Naive thymus-derived CD4-positive, alpha-beta T cell (primary cell): ENCODE measurements around the gene SUN3. TPM values are rescaled to one million over a fixed set of nuclear protein-coding genes. Genes with fewer than 3 reads are reported as not detected.

Source experiments
- ATAC-seq: fragments of 150-1000 bp; cut with Tn5 transposase; 2 replicates; pipeline ENCODE4 v1.10.0; 2021; ENCODE audit warnings: mild to moderate bottlenecking, moderate library complexity
- CTCF ChIA-PET: fragments of 350-600 bp; sonication (Branson Sonifier 250); formaldehyde crosslinking; loops from one replicate; lab custom pipeline; 2021; ENCODE audit warnings: antibody characterized with exemption; lab: Charles Lee
- POLR2A ChIA-PET: fragments of 350-600 bp; sonication (Branson Sonifier 250); formaldehyde crosslinking; loops from one replicate; lab custom pipeline; 2021; ENCODE audit warnings: antibody characterized with exemption, inconsistent platforms; lab: Charles Lee
- DNase-seq, 9 donors: peaks; one replicate each; pipeline versions ENCODE4 v3.0.0 to v3.0.0-alpha.2; 2020 to 2022; ENCODE audit warnings: mixed read lengths in 1 of 9
- H3K27ac ChIP-seq: one replicate; pipeline ENCODE4 v1.7.0; 2013; ENCODE audit warnings: mild to moderate bottlenecking, low read depth, low read length, moderate library complexity
- H3K27me3 ChIP-seq, 2 donors: one replicate each; pipeline ENCODE4 v1.7.0; 2013; ENCODE audit warnings: low read length in 2 of 2, mild to moderate bottlenecking in 2 of 2, moderate library complexity in 2 of 2; ENCODE audit not compliant: control insufficient read depth in 2 of 2, insufficient read depth in 2 of 2
- H3K36me3 ChIP-seq, 3 experiments: 1 replicate in 2 of 3; 2 replicates in 1 of 3; pipeline ENCODE4 v1.7.0; 2013; ENCODE audit warnings: low read length in 3 of 3, mild to moderate bottlenecking in 3 of 3, moderate library complexity in 1 of 3; ENCODE audit not compliant: insufficient read depth in 3 of 3, control insufficient read depth in 2 of 3
- H3K4me1 ChIP-seq, 2 donors: one replicate each; pipeline ENCODE4 v1.7.0; 2013; ENCODE audit warnings: low read length in 2 of 2, mild to moderate bottlenecking in 2 of 2, moderate library complexity in 1 of 2; ENCODE audit not compliant: control insufficient read depth in 2 of 2, insufficient read depth in 2 of 2
- H3K4me3 ChIP-seq: 2 replicates; pipeline ENCODE4 v1.7.0; 2013; ENCODE audit warnings: mild to moderate bottlenecking, low read length
- H3K9me3 ChIP-seq, 3 experiments: 1 replicate in 2 of 3; 2 replicates in 1 of 3; pipeline ENCODE4 v1.7.0; 2013; ENCODE audit warnings: low read length in 3 of 3; ENCODE audit not compliant: control insufficient read depth in 2 of 3
- H3K27ac Mint-ChIP-seq, 9 donors: one replicate each; pipeline ENCODE4 v1.8.0; 2020 to 2022; ENCODE audit warnings: mixed read lengths in 9 of 9, mild to moderate bottlenecking in 8 of 9, moderate library complexity in 5 of 9, inconsistent platforms in 2 of 9
- H3K27me3 Mint-ChIP-seq, 5 donors: one replicate each; pipeline ENCODE4 v1.8.0; 2021 to 2022; ENCODE audit warnings: mixed read lengths in 5 of 5, mild to moderate bottlenecking in 1 of 5
- H3K36me3 Mint-ChIP-seq, 5 donors: one replicate each; pipeline ENCODE4 v1.8.0; 2020 to 2022; ENCODE audit warnings: mixed read lengths in 5 of 5, mild to moderate bottlenecking in 3 of 5, inconsistent platforms in 1 of 5
- H3K4me1 Mint-ChIP-seq, 7 donors: one replicate each; pipeline ENCODE4 v1.8.0; 2020 to 2022; ENCODE audit warnings: mixed read lengths in 7 of 7, mild to moderate bottlenecking in 3 of 7, inconsistent platforms in 1 of 7
- H3K4me3 Mint-ChIP-seq, 10 donors: one replicate each; pipeline ENCODE4 v1.8.0; 2020 to 2022; ENCODE audit warnings: mild to moderate bottlenecking in 10 of 10, mixed read lengths in 10 of 10, moderate library complexity in 6 of 10, inconsistent platforms in 2 of 10
- H3K9me3 Mint-ChIP-seq, 11 donors: one replicate each; pipeline ENCODE4 v1.8.0; 2020 to 2022; ENCODE audit warnings: mixed read lengths in 11 of 11, mild to moderate bottlenecking in 4 of 11, inconsistent platforms in 1 of 11, moderate library complexity in 1 of 11
- intact Hi-C, 2 donors: fragments of 100-400 bp; cut with micrococcal nuclease; formaldehyde crosslinking; loops; one replicate each; pipeline ENCODE4 v1.15.1; 2023
- polyA plus RNA-seq, 2 donors: library from polyadenylated mRNA; unstranded; fragments of 300-500 nt; fragmentation: Illumina TruSeq; gene quantifications; one replicate each; pipeline ENCODE4 v1.2.3, GENCODE V29; 2021
- total RNA-seq, 6 experiments: library from RNA in 5 of 6; stranded (reverse) in 5 of 6; gene quantifications; 1 replicate in 5 of 6; 2 replicates in 1 of 6; pipeline ENCODE4 v1.2.3 and lab custom pipeline; 2021 to 2026

The SUN3 gene
- total and polyA plus RNA-seq, 7 experiments from 2014 or later = 0.53 to 2.7 (median 1.2) TPM; not detected in 3

- no peak overlapping the region for H3K4me3 Mint-ChIP-seq
- Histone ChIP-seq H3K36me3 (no peaks in the 10 kb centered on the region), H3K27me3 (no peaks in the 10 kb centered on the region), H3K4me3 (no peak overlapping the region), H3K9me3 (no peaks in the 10 kb centered on the region), H3K27ac (no peak overlapping the region), H3K4me1 (no peaks in the 10 kb centered on the region)
- no peak overlapping the region for H3K27ac Mint-ChIP-seq
- intact Hi-C loops = loop anchor here (10.0 kb wide), 3 partner anchors 774 to 1264 kb away; no protein-coding TSS in a partner anchor
- no peaks in the 10 kb centered on the region for H3K36me3 Mint-ChIP-seq
- no peaks in the 10 kb centered on the region for H3K27me3 Mint-ChIP-seq
- ChIA-PET CTCF (interaction anchor here (0.9 kb wide), 1 partner anchor 192 kb away, joined by 3 read pairs; no protein-coding TSS in a partner anchor), POLR2A (no interaction called here)
- ATAC-seq (no peak), DNase-seq (no peak)
- H3K4me1 Mint-ChIP-seq = peaks cover 0 to 10% (median 0%) of the 10 kb centered on the region in 7 donors
- no peaks in the 10 kb centered on the region for H3K9me3 Mint-ChIP-seq
These were observed 88.6 kb downstream of the SUN3 start for GRCh38 chr7:47940088-47941013.

GRCh38 chr7:47939425-47940036, 89.4 kb downstream of the SUN3 start:
- Histone ChIP-seq H3K4me3 (no peak overlapping the region), H3K27me3 (no peaks in the 10 kb centered on the region), H3K9me3 (no peaks in the 10 kb centered on the region), H3K36me3 (no peaks in the 10 kb centered on the region), H3K4me1 (no peaks in the 10 kb centered on the region), H3K27ac (no peak overlapping the region)
- Mint-ChIP-seq H3K9me3 (no peaks in the 10 kb centered on the region), H3K27ac (no peak overlapping the region), H3K4me3 (no peak overlapping the region), H3K27me3 (no peaks in the 10 kb centered on the region), H3K36me3 (no peaks in the 10 kb centered on the region), H3K4me1 (peaks cover 0 to 10% (median 0%) of the 10 kb centered on the region in 7 donors)
- POLR2A ChIA-PET = no interaction called here
- CTCF ChIA-PET = interaction anchor here (0.9 kb wide), 1 partner anchor 193 kb away, joined by 3 read pairs; no protein-coding TSS in a partner anchor
- ATAC-seq (no peak), DNase-seq (no peak)
- intact Hi-C loops = loop anchor here (10.0 kb wide), 3 partner anchors 775 to 1265 kb away; no protein-coding TSS in a partner anchor

GRCh38 chr7:47938574-47939165, 90.2 kb downstream of the SUN3 start:
- no peak for ATAC-seq
- H3K27me3 Mint-ChIP-seq = no peaks in the 10 kb centered on the region
- Histone ChIP-seq H3K36me3 (no peaks in the 10 kb centered on the region), H3K27ac (no peak overlapping the region), H3K27me3 (no peaks in the 10 kb centered on the region), H3K9me3 (no peaks in the 10 kb centered on the region), H3K4me3 (no peak overlapping the region), H3K4me1 (no peaks in the 10 kb centered on the region)
- no peak overlapping the region for H3K4me3 Mint-ChIP-seq
- no peaks in the 10 kb centered on the region for H3K9me3 Mint-ChIP-seq
- intact Hi-C loops = no loop called here
- ChIA-PET CTCF (no interaction called here), POLR2A (no interaction called here)
- no peak for DNase-seq
- peaks cover 0 to 6% (median 0%) of the 10 kb centered on the region in 5 donors for H3K36me3 Mint-ChIP-seq
- no peak overlapping the region for H3K27ac Mint-ChIP-seq
- peaks cover 0 to 10% (median 0%) of the 10 kb centered on the region in 7 donors for H3K4me1 Mint-ChIP-seq

GRCh38 chr7:47937711-47938573, 91.0 kb downstream of the SUN3 start:
- no peak for ATAC-seq
- Histone ChIP-seq H3K27ac (no peak overlapping the region), H3K4me3 (no peak overlapping the region), H3K9me3 (no peaks in the 10 kb centered on the region), H3K4me1 (no peaks in the 10 kb centered on the region), H3K27me3 (no peaks in the 10 kb centered on the region), H3K36me3 (no peaks in the 10 kb centered on the region)
- Mint-ChIP-seq H3K27me3 (no peaks in the 10 kb centered on the region), H3K4me3 (peak overlapping the region in 1 of 10 donors; percentile 65), H3K9me3 (no peaks in the 10 kb centered on the region), H3K4me1 (peaks cover 0 to 10% (median 0%) of the 10 kb centered on the region in 7 donors), H3K27ac (peak overlapping the region in 1 of 9 donors; percentile 72), H3K36me3 (peaks cover 0 to 6% (median 0%) of the 10 kb centered on the region in 5 donors)
- no peak for DNase-seq
- ChIA-PET POLR2A (no interaction called here), CTCF (interaction anchor here (1.1 kb wide), 1 partner anchor 54 kb away, joined by 3 read pairs; no protein-coding TSS in a partner anchor)
- intact Hi-C loops = no loop called here

Other genes with a start within 250 kb of the SUN3 start
- 1 to 10 TPM in 2 of 5 experiments, under 1 TPM in 3; 0.07 to 1.5 (median 0.95) TPM for gene PKD1L1, start 80.6 kb downstream of the SUN3 start, total RNA-seq
- gene PKD1L1, start 80.6 kb downstream of the SUN3 start, polyA plus RNA-seq = under 1 TPM in 1 of 2 donors, not detected in 1; 0.08 TPM
- gene HUS1, start 49.5 kb downstream of the SUN3 start, total RNA-seq = 10 to 100 TPM; 39.2 to 84.0 (median 79.2) TPM
- 10 to 100 TPM; 36.1 to 44.0 TPM for gene HUS1, start 49.5 kb downstream of the SUN3 start, polyA plus RNA-seq
- gene C7orf57, start 6.4 kb upstream of the SUN3 start, total RNA-seq = under 1 TPM in 2 of 5 experiments, not detected in 3; 0.17 to 0.80 TPM
- gene C7orf57, start 6.4 kb upstream of the SUN3 start, polyA plus RNA-seq = under 1 TPM; 0.08 to 0.13 TPM
- 100 to 1,000 TPM in 1 of 5 experiments, 10 to 100 TPM in 4; 40.2 to 143 (median 89.4) TPM for gene UPP1, start 60.2 kb upstream of the SUN3 start, total RNA-seq
- gene UPP1, start 60.2 kb upstream of the SUN3 start, polyA plus RNA-seq = 100 to 1,000 TPM; 119 to 121 TPM
- under 1 TPM in 2 of 5 experiments, not detected in 3; 0.11 to 0.42 TPM for gene ABCA13, start 142.4 kb upstream of the SUN3 start, total RNA-seq
- gene ABCA13, start 142.4 kb upstream of the SUN3 start, polyA plus RNA-seq = not detected